ENCODE results near the gene MTAP.
"Not testable (repeated sequence)": the region's sequence is repeated elsewhere in the genome, so short reads cannot be mapped to it uniquely, and the experiment has no call there.

MTAP gene

GRCh38 chr9:21919377-21920362, 117.2 kb downstream of the MTAP start:
- peak; percentile 26 to 40 for DNase-seq (ENCODE audit: low read depth in 2 of 2)

- DNase-seq (ENCODE audit: low read depth in 2 of 2) = no peak
Observed at GRCh38 chr9:21923694-21924093, 121.3 kb downstream of the MTAP start.

GRCh38 chr9:21927752-21928151, 125.3 kb downstream of the MTAP start:
- no peak for DNase-seq (ENCODE audit: low read depth in 2 of 2)

- no peak for DNase-seq (ENCODE audit: low read depth in 2 of 2)
Observed at GRCh38 chr9:21931428-21931827, 129.0 kb downstream of the MTAP start.

- no peak for DNase-seq (ENCODE audit: low read depth in 2 of 2)
Observed at GRCh38 chr9:21933281-21933680, 130.8 kb downstream of the MTAP start.

- no peak for DNase-seq (ENCODE audit: low read depth in 2 of 2)
Observed at GRCh38 chr9:21933865-21934264, 131.4 kb downstream of the MTAP start.

- no peak for DNase-seq (ENCODE audit: low read depth in 2 of 2)
Observed at GRCh38 chr9:21935631-21936030, 133.2 kb downstream of the MTAP start.

- no peak for DNase-seq (ENCODE audit: low read depth in 2 of 2)
Observed at GRCh38 chr9:21936161-21936560, 133.7 kb downstream of the MTAP start.

GRCh38 chr9:21941337-21941995, 139.0 kb downstream of the MTAP start:
- DNase-seq (ENCODE audit: low read depth in 2 of 2) = no peak

- no peak for DNase-seq (ENCODE audit: low read depth in 2 of 2)
Observed at GRCh38 chr9:21943464-21943863, 141.0 kb downstream of the MTAP start.

GRCh38 chr9:21945606-21946005, 143.2 kb downstream of the MTAP start:
- no peak for DNase-seq (ENCODE audit: low read depth in 2 of 2)

- DNase-seq (ENCODE audit: low read depth in 2 of 2) = no peak
Observed at GRCh38 chr9:21958833-21959232, 156.4 kb downstream of the MTAP start.

GRCh38 chr9:21959268-21959667, 156.8 kb downstream of the MTAP start:
- not testable (repeated sequence) for DNase-seq (ENCODE audit: low read depth in 2 of 2)

- no peak for DNase-seq (ENCODE audit: low read depth in 2 of 2)
Observed at GRCh38 chr9:21961569-21961968, 159.1 kb downstream of the MTAP start.

GRCh38 chr9:21964925-21965385, 162.5 kb downstream of the MTAP start:
- no peak for DNase-seq (ENCODE audit: low read depth in 2 of 2)

- peak; percentile 33 to 35 for DNase-seq (ENCODE audit: low read depth in 2 of 2)
Observed at GRCh38 chr9:21965401-21965951, 163.0 kb downstream of the MTAP start.

- no peak for DNase-seq (ENCODE audit: low read depth in 2 of 2)
Observed at GRCh38 chr9:21966140-21966851, 163.9 kb downstream of the MTAP start.

GRCh38 chr9:21967169-21967568, 164.7 kb downstream of the MTAP start:
- DNase-seq (ENCODE audit: low read depth in 2 of 2) = no peak

GRCh38 chr9:21967702-21968101, 165.3 kb downstream of the MTAP start:
- DNase-seq (ENCODE audit: low read depth in 2 of 2) = no peak

GRCh38 chr9:21968331-21969010, 166.0 kb downstream of the MTAP start:
- no peak for DNase-seq (ENCODE audit: low read depth in 2 of 2)
